ENCODE data around the gene PGS1. TPM values are rescaled to one million over a fixed set of nuclear protein-coding genes. Genes with fewer than 3 reads are reported as not detected.

The PGS1 gene
- total RNA-seq, 2 donors from 2014 or later, result 81.6 to 101 TPM

DNA sequence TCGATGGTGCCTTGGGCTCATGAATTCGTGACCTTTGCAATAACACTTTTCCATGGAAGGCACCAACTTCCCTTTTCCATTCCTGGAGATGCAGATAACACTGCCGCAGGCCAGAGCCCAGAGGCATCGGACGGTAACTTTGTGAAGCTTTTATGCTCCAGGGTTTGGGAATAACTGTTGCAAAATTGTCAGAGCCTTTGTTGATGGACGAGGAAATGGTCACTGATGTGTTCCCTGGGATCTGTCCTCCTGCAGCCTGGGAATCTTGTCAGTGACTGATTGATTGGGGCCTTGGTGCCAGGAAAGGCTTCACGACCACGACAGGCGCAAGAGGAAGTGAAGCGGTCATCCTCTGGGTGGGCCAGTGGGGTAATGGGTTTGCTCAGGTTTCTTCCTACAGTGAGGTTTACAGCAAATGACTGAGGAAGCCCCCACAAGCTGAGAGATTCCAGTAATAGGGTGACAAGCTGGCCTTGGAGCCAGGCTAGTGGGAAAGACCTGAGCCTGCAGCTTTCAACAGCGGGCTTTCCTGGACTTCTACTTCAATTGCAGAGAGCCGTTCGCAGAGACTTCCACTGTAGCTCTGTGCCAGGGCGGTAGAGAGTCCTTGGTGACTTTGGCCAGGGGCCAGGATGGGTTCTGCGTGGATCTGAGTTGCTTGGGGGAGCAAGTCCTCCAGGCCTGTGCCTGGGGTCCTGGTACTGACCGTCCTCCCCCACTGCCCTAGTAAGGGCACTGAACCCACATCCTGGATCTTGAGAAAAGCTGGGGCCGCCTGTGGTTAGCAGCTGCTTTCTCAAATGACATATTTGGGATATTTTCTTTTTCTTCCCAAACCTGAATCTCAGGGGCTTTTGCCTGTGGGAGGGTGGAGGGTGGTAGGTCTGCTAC is 37.6 kb downstream of the PGS1 start:
- H3K36me3 Mint-ChIP-seq (ENCODE audit: insufficient read depth in 2 of 2), result peaks cover 15 to 21% of the 10 kb centered on the region in 2 donors
- no peaks in the 10 kb centered on the region for H3K27me3 Mint-ChIP-seq (ENCODE audit: low read depth)
- DNase-seq (no peak), ATAC-seq (replicated peaks in 1 of 2) (no peak)
- peaks cover 84% of the 10 kb centered on the region for H3K4me1 Mint-ChIP-seq (ENCODE audit: low read depth)
- peak overlapping the region; percentile 85 for H3K27ac Mint-ChIP-seq
- H3K9me3 Mint-ChIP-seq, result no peaks in the 10 kb centered on the region
- peak overlapping the region; percentile 52 to 89 for H3K4me3 Mint-ChIP-seq

- ATAC-seq (replicated peaks in 1 of 2), result no peak
- peak overlapping the region; percentile 80 for H3K27ac Mint-ChIP-seq
- H3K9me3 Mint-ChIP-seq, result no peaks in the 10 kb centered on the region
- peaks cover 84% of the 10 kb centered on the region for H3K4me1 Mint-ChIP-seq (ENCODE audit: low read depth)
- H3K4me3 Mint-ChIP-seq, result peak overlapping the region in 1 of 2 donors; percentile 60
- no peaks in the 10 kb centered on the region for H3K27me3 Mint-ChIP-seq (ENCODE audit: low read depth)
- peaks cover 15 to 24% of the 10 kb centered on the region in 2 donors for H3K36me3 Mint-ChIP-seq (ENCODE audit: insufficient read depth in 2 of 2)
- no peak for DNase-seq
Measured at GRCh38 chr17:78416791-78417530, 38.5 kb downstream of the PGS1 start.

GRCh38 chr17:78417531-78417909 is 39.1 kb downstream of the PGS1 start:
- H3K4me1 Mint-ChIP-seq (ENCODE audit: low read depth), result peaks cover 83% of the 10 kb centered on the region

DNA sequence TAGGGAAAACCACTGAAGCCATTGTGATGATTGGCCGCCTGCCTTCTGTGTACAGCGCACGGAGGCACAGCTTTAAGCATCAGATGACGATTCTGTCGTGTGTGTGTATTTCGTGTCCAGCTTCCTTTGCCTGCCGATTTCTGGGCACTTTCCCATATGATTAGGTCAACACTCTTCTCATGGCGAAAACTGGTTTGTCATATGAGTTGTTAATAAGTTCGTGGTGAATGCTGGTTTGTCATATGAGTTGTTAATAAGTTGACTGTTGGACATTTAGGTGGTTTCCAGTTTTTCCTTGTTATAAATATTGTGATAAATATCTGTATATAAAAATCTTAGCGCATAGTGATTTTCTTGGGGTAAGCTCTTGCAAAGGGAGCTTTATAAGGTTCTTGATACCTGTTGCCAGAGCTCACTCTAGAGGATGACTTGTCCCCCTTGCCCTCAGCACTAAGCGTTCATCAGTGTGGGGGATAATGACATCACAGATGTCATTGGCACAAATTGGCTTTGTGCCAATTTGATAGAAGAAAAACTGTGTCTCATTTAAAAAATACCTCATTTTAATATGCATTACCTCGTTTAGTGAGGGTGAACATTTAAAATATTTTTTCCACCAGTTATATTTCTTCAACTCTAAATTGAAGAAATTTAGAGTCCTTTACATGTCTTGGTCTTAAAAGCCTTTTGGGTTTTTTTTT is 40.0 kb downstream of the PGS1 start:
- Mint-ChIP-seq H3K4me3 (no peak overlapping the region), H3K9me3 (no peaks in the 10 kb centered on the region)
- ATAC-seq (replicated peaks in 1 of 2), result no peak

More at GRCh38 chr17:78417531-78417909, 39.1 kb downstream of the PGS1 start:
- H3K9me3 Mint-ChIP-seq, result no peaks in the 10 kb centered on the region
- H3K27me3 Mint-ChIP-seq (ENCODE audit: low read depth), result no peaks in the 10 kb centered on the region
- peak overlapping the region; percentile 80 for H3K27ac Mint-ChIP-seq
- no peak overlapping the region for H3K4me3 Mint-ChIP-seq
- DNase-seq (no peak), ATAC-seq (replicated peaks in 1 of 2) (no peak)
- peaks cover 15 to 25% of the 10 kb centered on the region in 2 donors for H3K36me3 Mint-ChIP-seq (ENCODE audit: insufficient read depth in 2 of 2)

DNA sequence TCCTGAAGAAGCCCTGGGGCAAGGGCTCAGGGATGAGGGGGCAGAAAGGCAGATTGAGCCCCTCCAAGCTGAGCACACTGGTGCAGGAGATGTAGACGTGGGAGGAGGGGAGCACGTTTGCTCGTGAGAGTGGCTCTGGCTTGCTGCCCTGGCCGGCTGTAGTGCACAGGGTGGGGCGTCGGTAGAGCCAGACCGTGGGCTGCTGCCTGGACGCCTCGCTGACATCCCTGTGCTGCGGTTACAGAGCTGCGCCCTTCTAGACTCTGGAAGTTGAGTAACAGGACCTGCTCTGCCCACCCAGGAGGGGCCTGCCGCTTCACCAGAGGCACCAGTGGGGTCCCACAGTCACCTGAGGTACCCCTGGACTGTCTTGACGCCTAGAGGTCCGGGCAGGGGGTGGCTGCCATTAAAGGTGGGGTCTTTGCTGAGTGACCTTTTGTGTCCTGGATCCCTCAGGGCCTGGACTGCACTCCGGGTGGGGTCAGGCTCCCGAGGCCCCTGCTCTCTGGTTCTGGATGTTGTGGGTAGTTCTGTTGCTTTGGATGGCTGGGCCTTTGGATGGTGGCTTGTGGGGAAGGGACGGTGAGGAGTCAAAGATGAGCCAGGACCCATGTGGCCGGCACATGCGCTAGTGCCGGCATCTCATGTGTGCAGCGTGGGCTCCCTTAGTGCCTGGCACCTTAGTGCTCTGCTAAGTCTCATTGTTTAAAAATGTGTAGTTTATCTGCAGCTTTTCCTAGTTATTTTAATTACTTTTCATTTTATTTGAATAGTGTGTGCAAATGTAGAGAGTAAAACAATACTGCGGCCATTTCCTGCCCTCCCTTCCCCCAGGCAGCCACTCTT is 41.7 kb downstream of the PGS1 start:
- Mint-ChIP-seq H3K27me3 (ENCODE audit: low read depth) (no peaks in the 10 kb centered on the region), H3K9me3 (no peaks in the 10 kb centered on the region), H3K27ac (peak overlapping the region; percentile 40), H3K4me1 (ENCODE audit: low read depth) (peaks cover 56% of the 10 kb centered on the region), H3K36me3 (ENCODE audit: insufficient read depth in 2 of 2) (peaks cover 15 to 26% of the 10 kb centered on the region in 2 donors), H3K4me3 (no peak overlapping the region)
- no peak for ATAC-seq (replicated peaks in 1 of 2)
- DNase-seq, result no peak

More for the DNA sequence above, 40.0 kb downstream of the PGS1 start:
- H3K36me3 Mint-ChIP-seq (ENCODE audit: insufficient read depth in 2 of 2), result peaks cover 15 to 25% of the 10 kb centered on the region in 2 donors
- peaks cover 74% of the 10 kb centered on the region for H3K4me1 Mint-ChIP-seq (ENCODE audit: low read depth)
- no peaks in the 10 kb centered on the region for H3K27me3 Mint-ChIP-seq (ENCODE audit: low read depth)
- DNase-seq, result no peak
- no peak overlapping the region for H3K27ac Mint-ChIP-seq

DNA sequence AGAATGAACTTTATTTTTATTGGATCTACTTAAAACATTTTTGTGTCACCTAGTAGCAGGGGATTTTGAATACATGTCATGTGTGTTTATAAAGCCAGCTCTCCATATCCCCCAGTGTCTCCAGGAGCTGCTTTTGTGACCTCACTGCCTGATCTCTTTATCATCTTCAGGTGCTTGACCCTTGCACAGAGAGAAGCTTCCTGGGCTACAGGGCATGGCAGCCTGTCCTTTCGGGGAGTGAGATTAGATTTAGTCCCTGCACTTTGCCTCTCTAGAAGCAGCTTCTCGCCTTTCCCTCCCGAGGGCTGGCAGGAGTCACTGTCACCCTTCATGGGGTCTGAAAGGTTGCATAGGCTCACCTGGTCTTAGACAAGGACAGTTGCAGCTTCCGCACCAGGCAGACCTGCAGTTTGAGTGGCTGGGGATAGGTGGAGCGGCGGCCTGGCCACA is 42.7 kb downstream of the PGS1 start:
- no peak overlapping the region for H3K4me3 Mint-ChIP-seq
- H3K27ac Mint-ChIP-seq, result peak overlapping the region; percentile 71
- peaks cover 15 to 28% of the 10 kb centered on the region in 2 donors for H3K36me3 Mint-ChIP-seq (ENCODE audit: insufficient read depth in 2 of 2)
- no peaks in the 10 kb centered on the region for H3K27me3 Mint-ChIP-seq (ENCODE audit: low read depth)
- peaks cover 49% of the 10 kb centered on the region for H3K4me1 Mint-ChIP-seq (ENCODE audit: low read depth)
- ATAC-seq (replicated peaks in 1 of 2), result no peak
- DNase-seq, result no peak
- H3K9me3 Mint-ChIP-seq, result no peaks in the 10 kb centered on the region

DNA sequence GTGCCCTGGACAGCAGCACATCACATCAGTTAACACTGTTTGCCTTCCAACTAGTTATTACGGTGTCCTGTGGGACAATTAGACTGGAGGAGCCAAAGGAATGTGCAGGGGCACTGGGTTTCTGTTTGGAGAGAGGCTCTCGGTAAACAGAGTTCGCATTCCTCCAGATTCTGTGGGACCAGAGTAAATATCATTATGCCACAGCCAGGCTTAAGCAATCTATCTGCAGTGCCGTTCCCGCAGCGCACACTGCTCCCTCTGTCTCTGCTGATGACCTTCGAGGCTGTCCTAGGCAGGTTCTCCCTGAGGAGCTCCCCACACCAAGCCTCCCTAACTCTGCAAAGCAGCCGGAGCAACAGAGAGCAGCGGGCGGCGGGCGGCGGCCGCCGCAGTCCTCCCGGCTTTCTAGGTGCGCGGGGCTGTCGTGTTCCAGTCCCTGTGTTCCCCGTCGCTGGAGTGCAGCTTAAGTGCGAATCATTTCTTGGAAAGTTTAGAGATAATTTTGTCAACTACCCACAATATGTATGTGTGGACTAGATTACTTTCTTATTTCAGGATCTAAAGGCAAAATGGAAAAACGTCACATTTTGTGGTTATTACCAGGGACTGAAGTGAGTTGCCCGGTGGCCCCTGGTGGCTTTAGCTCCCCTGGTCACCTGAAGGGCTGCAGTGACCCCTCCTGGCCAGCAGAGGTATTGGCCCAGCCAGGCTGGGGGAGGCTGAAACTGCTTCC is 43.3 kb downstream of the PGS1 start:
- peaks cover 11 to 27% of the 10 kb centered on the region in 2 donors for H3K36me3 Mint-ChIP-seq (ENCODE audit: insufficient read depth in 2 of 2)
- H3K27ac Mint-ChIP-seq, result peak overlapping the region; percentile 71
- H3K27me3 Mint-ChIP-seq (ENCODE audit: low read depth), result no peaks in the 10 kb centered on the region
- ATAC-seq (replicated peaks in 1 of 2) (peak; percentile 81 to 84), DNase-seq (peak; percentile 77 to 84)
- peaks cover 43% of the 10 kb centered on the region for H3K4me1 Mint-ChIP-seq (ENCODE audit: low read depth)
- no peaks in the 10 kb centered on the region for H3K9me3 Mint-ChIP-seq
- H3K4me3 Mint-ChIP-seq, result peak overlapping the region in 1 of 2 donors; percentile 29

- H3K36me3 Mint-ChIP-seq (ENCODE audit: insufficient read depth in 2 of 2), result peaks cover 12 to 29% of the 10 kb centered on the region in 2 donors
- H3K27ac Mint-ChIP-seq, result no peak overlapping the region
- no peaks in the 10 kb centered on the region for H3K9me3 Mint-ChIP-seq
- peaks cover 38% of the 10 kb centered on the region for H3K4me1 Mint-ChIP-seq (ENCODE audit: low read depth)
- H3K27me3 Mint-ChIP-seq (ENCODE audit: low read depth), result no peaks in the 10 kb centered on the region
- ATAC-seq (replicated peaks in 1 of 2) (no peak), DNase-seq (no peak)
- H3K4me3 Mint-ChIP-seq, result no peak overlapping the region
Measured at GRCh38 chr17:78422267-78422605, 43.8 kb downstream of the PGS1 start.

DNA sequence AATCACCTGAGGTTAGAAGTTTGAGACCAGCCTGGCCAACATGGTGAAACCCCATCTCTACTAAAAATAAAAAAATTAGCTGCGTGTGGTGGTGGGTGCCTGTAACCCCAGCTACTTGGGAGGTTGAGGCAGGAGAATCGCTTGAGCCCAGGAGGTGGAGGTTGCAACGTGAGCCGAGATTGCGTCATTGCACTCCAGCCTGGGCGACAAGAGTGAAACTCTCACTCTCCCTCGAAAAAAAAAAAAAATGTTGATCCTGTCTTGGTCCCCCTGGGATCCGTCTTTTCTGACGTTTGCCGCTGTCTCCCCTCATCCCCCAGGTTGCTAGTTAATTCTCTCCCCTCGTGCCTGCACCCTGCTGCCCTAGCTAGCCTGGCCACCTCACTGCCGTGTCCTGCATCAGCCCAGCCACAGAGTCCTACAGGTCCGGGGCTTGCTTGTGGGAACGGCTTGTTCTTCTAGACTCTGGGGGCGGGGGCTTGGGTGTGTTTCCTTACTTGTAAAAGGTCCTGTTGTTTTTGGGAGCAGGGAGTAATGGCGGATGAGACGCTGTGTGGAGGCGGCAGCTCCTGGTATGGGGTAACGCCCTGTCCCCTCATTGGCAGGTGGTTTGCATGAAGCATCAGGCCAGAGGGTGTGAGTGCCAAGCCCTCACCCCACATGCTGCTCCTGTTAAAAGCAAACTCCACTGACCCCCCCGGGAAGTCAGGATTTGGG is 44.6 kb downstream of the PGS1 start:
- Mint-ChIP-seq H3K27ac (no peak overlapping the region), H3K36me3 (ENCODE audit: insufficient read depth in 2 of 2) (peaks cover 11 to 30% of the 10 kb centered on the region in 2 donors), H3K4me3 (no peak overlapping the region), H3K27me3 (ENCODE audit: low read depth) (no peaks in the 10 kb centered on the region), H3K9me3 (no peaks in the 10 kb centered on the region), H3K4me1 (ENCODE audit: low read depth) (peaks cover 33% of the 10 kb centered on the region)
- no peak for DNase-seq
- no peak for ATAC-seq (replicated peaks in 1 of 2)

- Mint-ChIP-seq H3K36me3 (ENCODE audit: insufficient read depth in 2 of 2) (peaks cover 9 to 32% of the 10 kb centered on the region in 2 donors), H3K4me3 (no peak overlapping the region), H3K27me3 (ENCODE audit: low read depth) (no peaks in the 10 kb centered on the region), H3K27ac (peak overlapping the region; percentile 68), H3K4me1 (ENCODE audit: low read depth) (peaks cover 33% of the 10 kb centered on the region), H3K9me3 (no peaks in the 10 kb centered on the region)
- no peak for DNase-seq
- ATAC-seq (replicated peaks in 1 of 2), result no peak
Measured at GRCh38 chr17:78423961-78424675, 45.7 kb downstream of the PGS1 start.

DNA sequence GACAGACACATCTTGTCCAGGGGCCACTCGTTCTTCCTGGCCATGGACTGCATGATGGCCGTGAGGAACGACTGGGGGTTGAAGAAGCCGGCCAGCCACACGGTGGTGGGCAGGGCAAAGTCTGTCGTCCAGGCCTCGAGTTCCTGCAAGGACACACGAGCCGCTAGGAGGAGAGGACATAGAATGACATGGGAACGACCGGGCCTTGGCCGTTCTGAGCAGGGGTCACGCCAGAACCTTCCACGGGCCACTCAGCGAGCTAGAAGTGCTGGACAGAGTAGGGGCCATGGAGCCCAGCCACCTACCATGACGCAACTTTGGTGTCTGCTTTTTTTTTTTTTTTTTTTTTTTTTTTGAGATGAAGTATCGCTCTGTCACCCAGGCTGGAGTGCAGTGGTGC is 47.0 kb downstream of the PGS1 start:
- H3K4me1 Mint-ChIP-seq (ENCODE audit: low read depth), result peaks cover 20% of the 10 kb centered on the region
- H3K36me3 Mint-ChIP-seq (ENCODE audit: insufficient read depth in 2 of 2), result peaks cover 10 to 33% of the 10 kb centered on the region in 2 donors
- H3K4me3 Mint-ChIP-seq, result no peak overlapping the region
- DNase-seq, result no peak
- H3K27ac Mint-ChIP-seq, result no peak overlapping the region
- no peaks in the 10 kb centered on the region for H3K27me3 Mint-ChIP-seq (ENCODE audit: low read depth)
- no peak for ATAC-seq (replicated peaks in 1 of 2)
- H3K9me3 Mint-ChIP-seq, result no peaks in the 10 kb centered on the region

Measured in activated T-cell treated with anti-CD3 and anti-CD28 coated beads, Interleukin-2, amount 50 U/mL, for 72 hours (primary cell).